ENCODE measurements around the gene RAB3GAP1.

The RAB3GAP1 gene

DNA sequence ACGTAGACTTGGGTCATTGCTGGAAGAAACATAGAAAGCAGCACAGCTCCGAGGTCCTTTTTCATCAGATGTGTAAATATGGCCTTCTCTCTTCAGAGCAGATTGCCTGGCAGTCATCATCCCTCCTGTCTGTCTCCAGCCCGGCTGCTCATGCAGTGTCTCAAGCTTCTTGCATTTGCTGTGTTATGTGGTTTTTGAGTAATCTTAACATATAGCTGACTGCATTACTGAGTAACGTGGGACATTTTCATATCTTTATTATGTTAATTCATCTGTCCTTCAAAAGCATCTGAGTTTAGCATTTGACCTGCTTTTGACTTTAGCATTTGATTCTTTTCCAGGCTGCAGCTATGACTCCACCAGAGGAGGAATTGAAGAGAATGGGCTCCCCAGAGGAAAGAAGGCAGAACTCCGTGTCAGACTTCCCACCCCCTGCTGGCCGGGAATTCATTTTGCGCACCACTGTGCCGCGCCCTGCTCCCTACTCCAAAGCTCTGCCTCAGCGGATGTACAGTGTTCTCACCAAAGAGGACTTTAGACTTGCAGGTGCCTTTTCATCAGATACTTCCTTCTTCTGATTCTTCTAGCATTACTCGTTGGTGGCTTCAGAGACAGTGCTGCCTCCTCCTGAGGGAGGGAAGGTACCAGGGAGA is 116.2 kb downstream of the RAB3GAP1 start:
- DNase-seq, result no peak

DNA sequence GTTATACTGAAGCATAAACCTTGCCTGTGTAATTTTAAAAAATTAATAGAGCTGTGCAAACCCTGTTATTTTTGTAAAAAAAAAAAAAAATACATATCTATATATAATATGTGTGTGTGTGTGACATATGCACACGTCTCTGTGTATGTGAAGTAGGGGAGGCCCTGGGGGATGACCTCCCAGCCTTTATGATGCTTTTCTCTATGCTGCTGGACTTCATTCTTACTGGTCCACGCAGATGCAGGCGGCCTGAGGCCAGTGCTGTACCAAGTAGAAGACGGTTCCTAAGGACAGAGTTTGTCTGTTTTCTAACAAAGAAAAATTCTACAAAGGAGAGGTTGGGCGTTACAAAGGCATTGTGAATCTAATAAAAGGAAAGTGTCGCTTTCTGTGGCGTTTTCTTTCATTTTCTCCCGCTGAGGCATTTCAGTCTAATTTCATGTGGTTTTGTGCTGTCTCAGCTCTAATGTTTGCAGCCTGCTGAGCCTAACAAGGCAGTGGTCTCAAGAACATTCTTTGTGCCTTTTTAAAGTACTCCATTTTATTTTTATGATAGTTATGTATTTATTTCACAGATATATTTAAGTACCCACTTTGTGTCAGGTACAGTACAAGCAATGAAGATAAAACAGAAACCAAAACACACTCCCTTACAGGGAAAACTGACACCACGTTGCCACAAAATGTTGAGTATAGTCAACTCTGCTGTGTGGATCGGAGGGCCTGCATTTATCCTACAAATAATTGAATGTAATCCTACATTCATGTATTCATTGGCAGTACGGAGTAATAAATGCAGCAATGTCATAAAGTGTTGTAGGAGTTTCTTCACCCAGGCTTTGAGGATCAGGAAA is 118.0 kb downstream of the RAB3GAP1 start:
- no peak for DNase-seq

DNA sequence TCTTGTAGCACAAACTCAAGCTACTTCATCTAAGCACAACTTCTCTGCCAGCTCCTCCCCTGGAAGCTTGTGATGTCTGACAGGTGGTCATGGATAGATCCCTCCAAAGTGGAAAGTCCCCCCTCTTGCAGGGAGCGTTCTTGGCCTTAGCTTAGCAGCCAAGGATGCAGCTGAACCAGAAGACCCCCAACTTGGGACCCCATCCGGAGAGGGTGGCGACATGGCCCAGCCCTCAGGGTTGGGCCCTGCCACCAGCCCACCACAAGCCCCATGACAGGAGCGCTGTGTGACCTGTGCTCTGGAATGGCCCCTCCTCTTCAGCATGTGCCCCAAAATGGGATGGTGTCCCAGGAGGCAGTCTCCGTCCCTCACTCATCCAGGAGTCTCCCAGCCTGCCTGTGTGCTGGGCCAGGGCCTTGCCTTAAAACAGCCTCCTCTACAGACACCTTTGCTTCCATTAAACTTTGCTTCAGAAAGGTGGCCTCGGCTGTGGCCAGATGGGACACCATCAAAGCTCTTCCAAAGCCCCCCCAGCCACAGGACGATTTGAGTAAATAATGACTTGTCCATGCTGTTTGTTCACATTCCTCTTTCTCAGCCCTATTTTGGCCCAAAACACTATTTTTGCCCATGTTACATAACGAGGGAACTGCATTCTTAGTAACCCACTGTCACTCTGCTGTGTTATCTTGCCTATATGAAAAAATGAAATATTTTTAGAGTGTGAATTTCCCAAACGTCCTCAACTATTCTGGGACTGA is 122.1 kb downstream of the RAB3GAP1 start:
- DNase-seq, result no peak

DNA sequence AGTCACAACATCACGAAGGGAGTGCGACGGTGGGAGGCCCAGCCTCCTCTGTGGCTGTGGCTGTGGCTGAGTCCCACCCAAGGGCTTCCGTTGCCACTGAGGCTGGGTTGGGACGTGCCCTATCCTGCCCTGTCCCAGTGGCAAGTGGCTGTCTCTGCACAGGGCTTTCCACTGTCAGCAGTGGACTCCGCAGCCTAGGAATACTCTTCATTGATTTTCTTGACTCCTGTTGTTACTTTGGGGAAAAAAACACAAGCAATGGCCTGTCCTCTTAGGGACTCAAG is 122.7 kb downstream of the RAB3GAP1 start:
- no peak for DNase-seq

DNA sequence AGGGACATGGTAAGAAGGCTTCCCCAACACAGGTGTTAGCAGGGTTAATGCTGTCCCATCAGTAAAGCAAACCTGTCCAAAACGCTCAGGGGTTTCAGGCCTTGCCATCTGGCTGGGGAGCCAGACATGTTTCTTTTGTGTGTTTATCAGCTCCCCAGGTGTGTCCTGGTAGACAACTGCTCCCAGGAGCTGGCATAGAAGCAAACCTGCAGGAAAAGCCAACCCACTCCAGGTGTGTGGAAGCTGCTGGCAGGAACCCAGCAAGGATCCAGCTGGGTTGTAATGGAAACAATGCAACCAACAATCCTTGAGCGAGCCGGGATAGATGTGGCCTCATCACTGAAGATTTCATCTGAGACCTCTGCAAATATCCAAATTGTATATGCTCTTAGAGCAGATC is 123.1 kb downstream of the RAB3GAP1 start:
- DNase-seq, result no peak

DNA sequence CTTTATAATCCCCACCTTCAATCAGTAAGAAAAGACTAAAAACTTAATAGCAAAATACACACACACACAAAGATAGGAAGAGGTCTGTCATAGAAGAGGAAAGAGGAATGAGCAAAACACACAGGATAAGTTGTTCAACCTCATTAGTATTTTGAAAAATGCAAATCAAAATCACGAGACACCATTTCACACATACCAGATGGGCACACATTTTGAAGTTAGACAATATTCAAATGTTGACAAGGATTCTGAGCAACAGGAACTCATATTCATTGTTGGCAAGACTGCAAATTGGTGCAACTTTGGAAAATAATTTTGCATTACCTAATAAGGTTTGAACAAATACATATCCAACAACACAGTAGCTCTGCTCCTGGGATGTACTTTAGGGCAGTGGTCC is 127.6 kb downstream of the RAB3GAP1 start:
- DNase-seq, result no peak

DNA sequence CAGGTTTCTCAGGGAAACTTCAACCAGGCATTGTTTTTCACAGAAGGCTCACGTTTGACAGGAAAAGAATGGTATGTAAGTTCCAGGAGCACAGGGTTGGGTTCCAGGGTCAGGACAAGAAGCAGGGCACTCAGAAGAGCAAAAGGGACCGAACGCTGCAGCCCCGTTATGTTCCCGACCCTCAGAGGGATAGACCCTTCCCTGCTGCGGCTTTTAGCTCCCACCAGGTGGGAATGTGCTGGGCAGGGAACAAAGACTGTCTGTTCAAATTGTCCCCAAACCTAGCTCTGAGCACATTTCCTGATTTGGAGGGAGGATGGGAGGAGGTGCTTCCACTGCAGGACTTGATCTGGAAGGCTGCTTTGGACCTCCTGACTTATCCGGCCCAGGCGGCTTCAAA is 130.1 kb downstream of the RAB3GAP1 start:
- DNase-seq, result no peak

DNA sequence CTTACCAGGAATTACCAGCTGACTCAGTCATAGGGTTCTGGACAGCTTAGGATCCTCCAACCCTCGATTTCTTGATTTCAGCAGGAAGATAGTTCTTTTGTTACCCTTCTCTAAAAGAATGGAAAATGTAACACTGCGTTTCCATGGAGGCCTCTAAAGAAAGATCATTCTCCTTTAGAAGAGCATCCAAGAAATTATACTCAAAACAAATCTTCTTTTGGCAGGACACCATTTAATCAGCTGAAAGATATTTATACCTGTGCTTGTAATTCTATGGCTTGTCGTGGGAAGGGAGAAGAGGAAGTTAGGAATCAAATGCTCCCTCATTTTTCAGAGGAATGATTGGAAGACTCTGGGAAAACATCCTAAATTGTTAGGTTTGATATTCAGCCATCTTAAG is 130.5 kb downstream of the RAB3GAP1 start:
- no peak for DNase-seq

DNA sequence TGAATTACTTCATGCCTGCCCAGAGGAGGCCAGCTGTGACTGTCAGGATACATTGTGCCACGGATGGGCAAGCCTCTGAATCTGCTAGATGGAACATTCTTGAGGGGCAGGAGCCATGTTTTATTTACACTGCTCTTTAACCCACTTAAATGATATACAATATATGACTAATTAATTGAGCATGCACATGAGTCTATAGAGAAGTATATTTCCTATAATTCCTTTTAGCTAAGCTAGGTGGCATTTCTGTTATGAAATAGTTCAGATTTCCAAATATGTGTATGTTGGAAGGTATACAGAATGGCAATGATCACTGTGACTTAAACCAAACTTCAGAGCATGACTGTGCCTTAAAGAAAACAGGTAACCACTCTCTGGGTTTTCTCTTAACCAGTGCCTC is 131.7 kb downstream of the RAB3GAP1 start:
- DNase-seq, result peak; percentile 15

DNA sequence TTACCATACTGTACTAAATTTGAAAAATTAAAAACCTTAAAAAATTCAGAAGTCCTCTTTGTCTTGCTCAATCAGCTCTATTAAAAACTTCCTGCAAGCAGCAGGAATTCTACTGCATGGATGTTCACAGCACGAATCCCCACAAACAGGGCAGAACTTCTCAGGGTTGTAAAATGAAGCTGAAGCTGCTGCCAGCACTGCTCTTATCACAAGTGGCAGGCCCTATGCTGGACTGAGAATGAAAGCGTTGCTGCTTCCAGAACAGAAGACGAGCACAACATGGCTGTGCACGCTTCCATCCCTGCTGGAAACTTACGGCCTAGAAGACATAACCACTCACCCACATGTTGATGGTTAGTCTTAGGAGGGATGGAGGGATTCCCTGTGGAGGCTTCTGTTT is 134.0 kb downstream of the RAB3GAP1 start:
- no peak for DNase-seq

DNA sequence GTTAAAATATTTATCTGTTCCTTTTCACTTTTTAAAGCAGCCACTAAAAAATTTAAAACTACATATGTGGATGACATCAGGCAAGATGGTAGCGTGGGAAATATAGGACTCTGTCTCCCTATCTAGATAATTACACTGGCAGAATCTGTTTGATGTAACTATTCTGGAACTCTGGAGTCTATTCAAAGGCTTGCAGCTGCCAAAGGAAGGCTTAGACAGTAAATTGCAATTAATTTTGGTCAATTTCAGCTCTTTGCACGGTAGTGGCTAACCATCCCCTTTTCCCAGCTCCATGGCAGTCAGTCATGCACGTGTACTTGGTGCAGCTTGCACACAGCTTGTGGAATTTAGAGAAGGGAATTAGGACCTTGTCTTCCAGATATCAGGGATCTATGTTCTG is 135.2 kb downstream of the RAB3GAP1 start:
- DNase-seq, result no peak

DNA sequence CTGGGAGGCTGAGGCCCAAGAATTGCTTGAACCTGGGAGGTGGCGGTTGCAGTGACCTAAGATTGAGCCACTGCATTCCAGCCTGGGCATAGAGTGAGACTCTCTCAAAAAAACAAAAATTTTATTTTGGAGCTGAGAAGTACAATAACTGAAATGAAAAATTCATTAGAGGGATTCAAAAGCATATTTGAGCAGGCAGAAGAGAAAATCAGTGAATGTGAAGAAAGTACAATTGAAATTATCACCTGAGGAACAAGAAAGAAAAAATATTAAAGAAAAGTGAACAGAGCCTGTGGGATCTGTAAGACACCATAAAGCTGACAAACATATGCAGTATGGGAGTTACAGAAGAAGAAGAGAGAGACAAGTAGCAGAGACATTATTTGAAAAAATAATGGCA is 137.1 kb downstream of the RAB3GAP1 start:
- DNase-seq, result no peak

DNA sequence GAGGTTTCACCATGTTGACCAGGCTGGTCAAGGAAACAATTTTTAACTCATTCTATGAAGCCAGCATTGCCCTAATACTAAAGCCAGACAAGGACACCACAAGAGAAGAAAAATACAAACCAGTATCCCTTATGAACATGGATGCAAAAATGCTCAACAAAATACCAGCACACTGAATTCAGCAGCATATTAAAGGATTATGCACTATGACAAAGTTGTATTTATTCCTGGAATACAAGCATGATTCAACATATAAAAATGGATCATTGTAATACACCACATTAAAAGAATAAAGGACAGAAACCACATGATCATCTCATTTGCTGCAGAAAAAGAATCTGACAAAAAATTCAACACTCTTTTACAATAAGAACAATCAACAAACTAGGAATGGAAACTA is 138.7 kb downstream of the RAB3GAP1 start:
- no peak for DNase-seq

DNA sequence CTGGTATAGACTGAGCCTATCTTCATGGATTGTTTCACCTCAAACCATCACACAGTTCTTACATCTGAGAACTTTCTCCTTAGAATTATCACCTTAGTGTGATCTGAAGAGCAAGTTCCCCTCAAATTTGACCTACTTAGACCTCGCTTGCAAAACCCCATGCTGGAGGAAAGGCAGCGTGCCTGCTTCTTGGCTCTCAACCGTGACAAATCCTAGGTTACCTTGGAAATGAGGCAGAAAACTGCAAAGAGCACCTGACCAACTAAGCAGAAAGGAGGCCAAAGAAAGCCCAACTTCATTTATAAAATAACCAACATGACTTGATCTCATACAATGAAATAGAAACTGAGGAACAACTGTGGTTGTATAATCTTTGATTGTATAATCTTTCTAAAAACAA is 146.4 kb downstream of the RAB3GAP1 start:
- DNase-seq, result no peak

DNA sequence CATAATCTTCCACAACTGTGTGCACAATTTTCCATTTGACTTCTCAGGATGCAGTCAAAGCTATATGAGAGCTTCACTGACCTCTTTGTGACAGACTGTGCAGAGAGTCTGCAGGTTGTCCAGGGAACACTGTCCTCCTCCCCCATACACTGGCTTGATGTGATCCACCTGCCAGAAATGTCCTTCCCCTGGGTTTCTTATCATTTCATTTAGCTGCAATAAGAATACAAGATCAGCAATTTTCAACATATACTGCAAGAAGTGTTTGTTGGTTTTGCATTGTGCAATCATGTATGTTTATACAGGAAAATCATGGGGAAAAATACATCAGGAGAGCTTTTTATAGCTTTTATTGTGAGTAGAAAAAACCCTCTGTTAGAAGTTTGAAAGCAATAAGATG is 150.7 kb downstream of the RAB3GAP1 start:
- no peak for DNase-seq

DNA sequence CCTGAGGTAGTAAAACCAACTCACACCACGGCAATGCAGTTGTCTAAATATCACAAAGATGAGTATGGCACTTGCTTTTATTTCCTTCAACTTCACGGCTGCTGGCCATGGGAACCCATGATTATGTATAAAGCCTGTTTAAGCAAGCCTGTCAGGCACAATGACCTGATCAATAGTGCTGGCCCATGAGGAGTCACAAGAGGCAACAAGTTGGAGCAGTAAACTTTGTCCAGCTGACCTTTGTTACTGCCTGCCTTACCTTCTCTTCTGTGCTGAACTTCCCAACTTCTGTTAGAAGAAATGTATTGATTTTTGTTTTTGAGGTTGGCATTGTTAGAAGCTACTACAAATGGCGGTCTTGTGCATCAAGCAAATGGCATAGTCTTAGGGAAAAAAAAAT is 151.9 kb downstream of the RAB3GAP1 start:
- no peak for DNase-seq

DNA sequence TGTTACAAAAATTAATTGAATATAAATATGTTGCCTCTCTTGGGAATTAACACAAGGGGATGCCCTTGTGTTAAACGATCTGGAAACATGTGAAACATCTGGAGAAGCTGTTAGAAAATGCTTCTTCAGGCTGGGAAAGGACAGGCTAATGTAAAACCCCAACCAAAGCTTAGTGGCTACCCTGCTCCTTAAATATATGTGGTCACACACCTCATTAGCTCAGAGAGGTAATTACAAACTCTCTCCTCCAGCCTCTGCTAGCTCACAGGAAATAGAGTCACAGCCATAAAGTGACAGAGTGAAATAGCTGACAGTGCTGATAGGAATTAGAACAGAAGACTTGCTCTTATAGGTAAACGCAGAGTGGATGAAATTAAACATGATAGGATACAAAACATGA is 155.9 kb downstream of the RAB3GAP1 start:
- no peak for DNase-seq

DNA sequence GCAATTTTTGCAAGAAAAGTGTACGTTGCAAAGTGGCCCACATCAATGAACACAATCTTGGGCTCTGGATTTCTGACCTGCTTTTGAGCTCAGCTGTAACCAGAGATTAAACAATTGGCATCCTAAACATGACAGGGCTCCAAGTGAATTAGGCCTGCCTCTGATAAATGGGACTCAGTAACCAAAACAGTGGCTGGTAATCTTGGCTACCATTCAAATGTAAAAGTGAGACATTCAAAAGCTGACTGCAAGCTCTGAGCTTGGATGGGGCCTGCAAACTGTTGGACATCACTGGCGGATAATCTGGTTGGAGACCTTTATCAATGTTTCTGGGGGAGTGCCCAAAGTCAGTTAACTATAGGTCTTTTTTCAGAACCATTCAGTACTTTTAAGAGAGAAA is 160.7 kb downstream of the RAB3GAP1 start:
- no peak for DNase-seq

DNA sequence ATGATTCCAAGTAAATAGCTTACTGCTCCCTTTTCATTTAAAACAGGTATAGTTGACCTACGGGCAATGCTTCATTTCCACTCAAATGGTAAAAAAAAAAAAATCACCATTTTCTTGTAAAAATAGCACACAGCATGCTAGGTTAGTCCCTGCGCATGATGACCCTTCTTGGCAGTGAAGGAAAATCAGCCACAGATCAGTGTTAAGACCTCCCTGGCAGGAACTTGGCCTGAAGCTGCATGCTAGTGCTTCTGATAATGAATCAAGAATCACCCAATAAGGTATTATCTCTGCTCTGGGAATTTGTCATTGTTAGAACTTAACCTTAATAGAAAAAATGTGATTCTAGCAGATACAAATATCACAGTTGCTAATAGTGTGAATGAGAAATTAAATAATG is 166.3 kb downstream of the RAB3GAP1 start:
- no peak for DNase-seq

DNA sequence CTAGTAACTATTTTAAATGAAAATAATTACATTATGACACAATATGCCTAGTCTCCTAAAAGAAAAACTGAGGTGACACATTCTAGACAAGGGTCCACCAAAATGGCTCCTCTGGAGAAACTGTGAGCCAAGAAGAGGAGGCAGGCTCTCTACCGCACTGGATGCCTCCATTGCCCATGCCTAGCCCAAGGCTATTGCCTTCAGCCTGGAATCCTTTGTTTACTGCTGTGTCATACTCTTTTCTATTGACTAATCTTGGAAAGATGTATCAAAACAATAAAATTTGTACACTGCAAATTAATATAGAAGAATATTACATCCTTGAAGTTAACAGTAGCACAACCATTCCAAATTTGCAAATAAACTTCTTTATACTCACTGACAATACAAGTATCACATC is 167.1 kb downstream of the RAB3GAP1 start:
- peak; percentile 3 for DNase-seq
